ENCODE measurements around the gene LRRC63. TPM values are rescaled to one million over a fixed set of nuclear protein-coding genes. Genes with fewer than 3 reads are reported as not detected.

The LRRC63 gene
- total and polyA plus RNA-seq, 9 of the 15 experiments (the other 6 are each of a cell fraction or from before 2014, with no cell fraction given), result 0.07 to 0.41 (median 0.24) TPM; not detected in 1

GRCh38 chr13:46176756-46177155, 35.0 kb upstream of the LRRC63 start:
- in situ Hi-C loops (cut with MboI), result no loop called here
- no peaks in the 10 kb centered on the region; the same call in 1 of the 2 replicates for H4K20me1 ChIP-seq (replicated peaks; ENCODE audit: control insufficient read depth, insufficient read depth, low read length)
- H3K4me1 ChIP-seq (replicated peaks in 1 of 2; ENCODE audit: control insufficient read depth in 2 of 2, insufficient read depth in 2 of 2, low read length in 2 of 2), result peaks cover 2 to 20% of the 10 kb centered on the region in 2 experiments; a peak in 2 of 5 replicates
- no peak overlapping the region for H3K9ac ChIP-seq (ENCODE audit: insufficient read depth in 1 of 2, low read depth in 2 of 2, low read length in 2 of 2)
- H3K9me3 ChIP-seq (replicated peaks; ENCODE audit: control insufficient read depth, insufficient read depth, low read depth, low read length), result no peaks in the 10 kb centered on the region
- peaks cover 98% of the 10 kb centered on the region for H3K79me2 ChIP-seq (ENCODE audit: control insufficient read depth, insufficient read depth, low read length)
- 46% methylated on average over 2 of the region's 3 CpGs for WGBS (ENCODE audit: insufficient coverage, low coverage, missing lambda C conversion rate)
- no peaks in the 10 kb centered on the region for H3K9me1 ChIP-seq (ENCODE audit: control insufficient read depth, insufficient read depth, low read length)
- POLR2A ChIA-PET, result interaction anchor here (1.6 kb wide), 1 partner anchor 9 kb away, joined by 8 read pairs; no protein-coding TSS in a partner anchor
- FAIRE-seq (peak; percentile 52), ATAC-seq (no peak), DNase-seq (ENCODE audit: extremely low read depth in 1 of 4, low spot score in 3 of 4) (no peak)
- H3K27ac ChIP-seq (ENCODE audit: extremely low read depth, low read depth, low read length), result no peak overlapping the region
- intact Hi-C loops (cut with micrococcal nuclease), result no loop called here
- BruUV-seq (replicated peaks), result no TSS peak
- H3K4me2 ChIP-seq (ENCODE audit: insufficient read depth, low read length), result no peak overlapping the region
- TF ChIP-seq TGIF2 (CRISPR knock-in tag; IDR thresholded peaks at IDR 0.05), result no peak
- TF ChIP-seq SUPT5H (IDR thresholded peaks at IDR 0.05), result peak; percentile 43; the same call in 1 of the 2 replicates
- TF ChIP-seq MLLT1 (IDR thresholded peaks at IDR 0.05), result peak in 1 of 2 experiments; percentile 30; a peak in 1 of 4 replicates
- no peak for TF ChIP-seq ATF2 (CRISPR knock-in tag; IDR thresholded peaks at IDR 0.05)
- no peak for TF ChIP-seq RBM14 (IDR thresholded peaks at IDR 0.05; ENCODE audit: borderline replicate concordance, insufficient read depth, low read depth, low read length)
- no peak for TF ChIP-seq POLR2H (tag; IDR thresholded peaks at IDR 0.05; ENCODE audit: low read depth)
- no peak for TF ChIP-seq ZNF436 (CRISPR knock-in tag; IDR thresholded peaks at IDR 0.05)
- peak; percentile 46 for TF ChIP-seq POLR2A (conservative IDR thresholded peaks at IDR 0.05)
- no peak overlapping the region for H2AFZ ChIP-seq (ENCODE audit: low read depth, low read length)
- H3K36me3 ChIP-seq (ENCODE audit: control insufficient read depth, insufficient read depth, low read length), result peaks cover 60% of the 10 kb centered on the region; the same call in 2 of the 3 replicates
- CTCF ChIA-PET (ENCODE audit: low intra/inter-chr PET ratio), result no interaction called here
- H3K27me3 ChIP-seq (ENCODE audit: control insufficient read depth in 2 of 2, insufficient read depth in 2 of 2, low read length in 2 of 2), result no peaks in the 10 kb centered on the region
- no peak overlapping the region for H3K4me3 ChIP-seq

Measured in K562 (cell line).